Measurements from ENCODE around the gene EPHB1.

- no peak for TF ChIP-seq CTCF (conservative IDR thresholded peaks at IDR 0.05)
- no peak for TF ChIP-seq ZFX (IDR thresholded peaks at IDR 0.05)
These were observed 161.3 kb downstream of the EPHB1 start for GRCh38 chr3:134956395-134956794.

All from C4-2B (cell line).